ENCODE results near the gene KCNIP1. TPM values are rescaled to one million over a fixed set of nuclear protein-coding genes. Genes with fewer than 3 reads are reported as not detected.

Gene KCNIP1
- total RNA-seq, 1 experiment from 2014 or later, result not detected

DNA sequence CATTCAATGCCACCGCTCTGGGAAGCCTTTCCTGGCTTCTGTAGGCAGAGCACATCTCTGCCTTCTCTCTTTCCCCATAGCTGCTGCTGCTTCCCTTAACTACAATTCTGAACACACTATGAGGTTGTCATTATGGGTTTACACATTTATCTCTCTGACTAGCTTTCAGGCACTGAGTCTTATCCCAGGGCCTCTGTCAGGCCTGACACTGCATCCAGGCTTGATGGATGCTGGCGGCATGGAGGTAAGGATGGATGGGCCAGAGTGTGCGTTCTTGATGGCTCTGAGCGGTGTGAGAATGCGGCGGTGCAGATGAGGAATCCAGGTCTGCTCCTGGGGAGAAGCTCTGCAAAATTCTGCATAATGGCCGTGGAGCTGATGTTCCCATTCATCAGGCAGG, 6.3 kb downstream of the KCNIP1 start:
- BruUV-seq (replicated peaks), result no TSS peak
- TF ChIP-seq, protein P1, sequence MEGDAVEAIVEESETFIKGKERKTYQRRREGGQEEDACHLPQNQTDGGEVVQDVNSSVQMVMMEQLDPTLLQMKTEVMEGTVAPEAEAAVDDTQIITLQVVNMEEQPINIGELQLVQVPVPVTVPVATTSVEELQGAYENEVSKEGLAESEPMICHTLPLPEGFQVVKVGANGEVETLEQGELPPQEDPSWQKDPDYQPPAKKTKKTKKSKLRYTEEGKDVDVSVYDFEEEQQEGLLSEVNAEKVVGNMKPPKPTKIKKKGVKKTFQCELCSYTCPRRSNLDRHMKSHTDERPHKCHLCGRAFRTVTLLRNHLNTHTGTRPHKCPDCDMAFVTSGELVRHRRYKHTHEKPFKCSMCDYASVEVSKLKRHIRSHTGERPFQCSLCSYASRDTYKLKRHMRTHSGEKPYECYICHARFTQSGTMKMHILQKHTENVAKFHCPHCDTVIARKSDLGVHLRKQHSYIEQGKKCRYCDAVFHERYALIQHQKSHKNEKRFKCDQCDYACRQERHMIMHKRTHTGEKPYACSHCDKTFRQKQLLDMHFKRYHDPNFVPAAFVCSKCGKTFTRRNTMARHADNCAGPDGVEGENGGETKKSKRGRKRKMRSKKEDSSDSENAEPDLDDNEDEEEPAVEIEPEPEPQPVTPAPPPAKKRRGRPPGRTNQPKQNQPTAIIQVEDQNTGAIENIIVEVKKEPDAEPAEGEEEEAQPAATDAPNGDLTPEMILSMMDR (IDR thresholded peaks at IDR 0.05; ENCODE audit: unreplicated experiment), result no peak

DNA sequence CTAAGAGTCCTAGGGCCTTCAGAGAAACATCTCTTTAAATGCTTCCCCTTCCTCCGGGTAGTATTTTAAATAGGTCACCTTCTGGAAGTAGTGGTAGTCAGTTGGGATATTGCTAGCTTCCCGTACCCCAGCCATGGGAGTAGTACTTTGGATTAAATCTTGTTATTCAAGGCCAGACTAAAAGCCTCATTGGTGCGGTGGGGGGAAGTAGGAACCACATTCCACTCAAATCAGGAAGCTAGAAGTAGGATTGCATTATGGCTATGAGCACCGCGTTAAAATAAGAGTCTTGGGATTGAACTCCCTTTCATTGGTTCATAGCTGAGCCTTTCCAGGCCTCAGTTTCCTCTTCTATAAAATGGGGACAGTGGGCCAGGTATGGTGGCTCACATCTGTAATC, 6.7 kb downstream of the KCNIP1 start:
- H3K36me3 Mint-ChIP-seq (ENCODE audit: insufficient read depth, unreplicated experiment), result no peaks in the 10 kb centered on the region
- peaks cover 17% of the 10 kb centered on the region for H3K4me1 Mint-ChIP-seq (ENCODE audit: low read depth, unreplicated experiment)
- no peak overlapping the region for H3K27ac Mint-ChIP-seq (ENCODE audit: unreplicated experiment)
- DNase-seq, result no peak
- CTCF ChIA-PET, result no interaction called here
- no peaks in the 10 kb centered on the region for H3K9me3 Mint-ChIP-seq (ENCODE audit: low read depth, unreplicated experiment)
- BruUV-seq (replicated peaks), result no TSS peak
- peaks cover 30% of the 10 kb centered on the region for H3K27me3 Mint-ChIP-seq (ENCODE audit: unreplicated experiment)
- H3K4me3 Mint-ChIP-seq (ENCODE audit: low read depth, unreplicated experiment), result no peak overlapping the region
- TF ChIP-seq, protein P1 (IDR thresholded peaks at IDR 0.05; ENCODE audit: unreplicated experiment), result no peak
- intact Hi-C loops (cut with micrococcal nuclease; ENCODE audit: unreplicated experiment), result no loop called here

More for the DNA sequence above, 6.3 kb downstream of the KCNIP1 start:
- DNase-seq, result no peak
- intact Hi-C loops (cut with micrococcal nuclease; ENCODE audit: unreplicated experiment), result no loop called here
- H3K36me3 Mint-ChIP-seq (ENCODE audit: insufficient read depth, unreplicated experiment), result no peaks in the 10 kb centered on the region
- H3K27me3 Mint-ChIP-seq (ENCODE audit: unreplicated experiment), result peaks cover 34% of the 10 kb centered on the region
- no peaks in the 10 kb centered on the region for H3K9me3 Mint-ChIP-seq (ENCODE audit: low read depth, unreplicated experiment)
- CTCF ChIA-PET, result no interaction called here
- H3K4me1 Mint-ChIP-seq (ENCODE audit: low read depth, unreplicated experiment), result peaks cover 17% of the 10 kb centered on the region
- H3K4me3 Mint-ChIP-seq (ENCODE audit: low read depth, unreplicated experiment), result no peak overlapping the region
- H3K27ac Mint-ChIP-seq (ENCODE audit: unreplicated experiment), result no peak overlapping the region

DNA sequence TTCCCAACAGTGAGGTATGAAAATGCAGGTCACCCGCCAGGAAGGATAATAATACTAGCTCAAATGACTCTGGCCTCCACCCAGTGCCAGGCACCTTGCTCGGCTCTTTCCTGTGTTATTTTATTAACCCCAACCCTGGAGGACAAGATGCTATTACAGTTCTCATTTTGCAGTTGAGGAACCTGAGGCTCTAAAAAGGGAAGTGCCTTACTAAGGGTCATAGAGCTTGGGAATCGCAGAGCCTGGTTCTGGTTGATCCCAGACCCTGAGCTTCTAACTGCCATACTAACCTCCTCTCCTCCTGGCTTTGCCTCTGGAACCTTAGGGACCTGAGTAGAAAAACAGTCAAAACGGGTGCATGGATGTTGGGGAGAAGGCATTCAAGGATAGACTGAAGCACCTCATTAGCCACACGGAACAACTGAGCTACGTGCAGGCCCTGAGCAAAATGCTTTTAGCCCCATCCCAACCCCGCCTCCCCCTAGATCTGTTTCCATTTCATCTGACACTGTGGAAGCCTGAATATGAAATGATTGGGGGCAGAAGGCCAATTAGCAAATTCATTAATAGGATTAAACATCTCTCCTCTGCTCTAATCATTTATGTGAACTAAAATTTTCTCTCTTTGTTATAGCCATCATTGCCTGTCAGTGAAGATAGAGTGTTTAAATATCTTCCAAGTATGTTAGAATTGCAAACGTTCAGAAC, 7.9 kb downstream of the KCNIP1 start:
- Mint-ChIP-seq H3K27ac (ENCODE audit: unreplicated experiment) (no peak overlapping the region), H3K36me3 (ENCODE audit: insufficient read depth, unreplicated experiment) (no peaks in the 10 kb centered on the region), H3K9me3 (ENCODE audit: low read depth, unreplicated experiment) (no peaks in the 10 kb centered on the region), H3K4me1 (ENCODE audit: low read depth, unreplicated experiment) (peaks cover 17% of the 10 kb centered on the region), H3K27me3 (ENCODE audit: unreplicated experiment) (peaks cover 22% of the 10 kb centered on the region), H3K4me3 (ENCODE audit: low read depth, unreplicated experiment) (no peak overlapping the region)
- intact Hi-C loops (cut with micrococcal nuclease; ENCODE audit: unreplicated experiment), result no loop called here
- CTCF ChIA-PET, result no interaction called here
- no peak for DNase-seq
- TF ChIP-seq, protein P1 (IDR thresholded peaks at IDR 0.05; ENCODE audit: unreplicated experiment), result no peak
- BruUV-seq (replicated peaks), result no TSS peak

DNA sequence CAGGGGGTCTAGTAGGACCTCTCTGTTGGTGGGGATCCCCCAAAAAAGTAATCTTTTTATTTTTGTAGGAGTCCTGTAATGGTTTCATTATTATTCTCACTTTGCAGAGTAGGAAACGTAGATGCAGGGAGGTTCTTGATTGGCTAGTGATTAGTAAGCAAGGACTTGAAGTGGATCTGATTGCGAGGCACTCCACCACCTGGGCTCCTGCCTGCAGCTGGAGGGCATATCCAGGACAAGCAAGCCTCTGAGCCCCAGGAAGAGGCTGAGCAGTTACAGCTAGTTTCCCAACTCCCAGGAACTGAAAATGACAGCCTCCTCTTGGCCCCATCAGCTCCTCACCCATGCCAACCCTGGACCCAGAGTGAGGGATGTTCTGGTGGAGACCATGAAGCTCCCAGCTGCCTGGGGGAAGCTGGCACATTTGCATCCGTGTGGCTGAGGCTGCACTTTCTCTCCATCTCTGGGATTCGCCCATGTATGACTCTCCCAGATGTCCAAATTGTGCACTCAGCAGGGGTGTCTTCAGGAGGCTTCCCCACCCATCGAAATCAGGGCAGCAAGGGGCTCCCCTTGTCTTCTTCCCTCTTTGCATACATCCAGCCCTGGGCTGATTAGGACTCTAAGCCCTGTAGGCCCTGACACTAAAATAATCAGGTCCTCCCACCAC, 10.2 kb downstream of the KCNIP1 start:
- intact Hi-C loops (cut with micrococcal nuclease; ENCODE audit: unreplicated experiment), result no loop called here
- Mint-ChIP-seq H3K4me3 (ENCODE audit: low read depth, unreplicated experiment) (no peak overlapping the region), H3K4me1 (ENCODE audit: low read depth, unreplicated experiment) (peaks cover 1% of the 10 kb centered on the region), H3K36me3 (ENCODE audit: insufficient read depth, unreplicated experiment) (no peaks in the 10 kb centered on the region), H3K27me3 (ENCODE audit: unreplicated experiment) (peaks cover 17% of the 10 kb centered on the region), H3K27ac (ENCODE audit: unreplicated experiment) (no peak overlapping the region), H3K9me3 (ENCODE audit: low read depth, unreplicated experiment) (no peaks in the 10 kb centered on the region)
- no peak for DNase-seq
- BruUV-seq (replicated peaks), result no TSS peak
- TF ChIP-seq, protein P1 (IDR thresholded peaks at IDR 0.05; ENCODE audit: unreplicated experiment), result no peak
- CTCF ChIA-PET, result no interaction called here
